Activated CD8-positive, alpha-beta T cell treated with anti-CD3 and anti-CD28 coated beads, Interleukin-2, amount 10 ng/mL, durations not matched to agents 7 days and 5 days (primary cell): Measurements from ENCODE around the gene ZNF740. TPM values are rescaled to one million over a fixed set of nuclear protein-coding genes. Genes with fewer than 3 reads are reported as not detected.
A peak's percentile ranks its signal among the peaks of the same experiment; 100 is the strongest.

Experiments
- ATAC-seq: fragments of 150-1000 bp; cut with Tn5 transposase; one replicate; pipeline ENCODE4 v1.10.0; 2021; ENCODE audit warnings: moderate library complexity
- CTCF ChIA-PET: fragments of 350-600 bp; sonication (Branson Sonifier 250); formaldehyde crosslinking; loops from one replicate; lab custom pipeline; 2021; ENCODE audit warnings: antibody characterized with exemption; lab: Charles Lee
- POLR2A ChIA-PET: fragments of 350-600 bp; sonication (Branson Sonifier 250); formaldehyde crosslinking; loops from one replicate; lab custom pipeline; 2021; ENCODE audit warnings: antibody characterized with exemption; lab: Charles Lee
- DNase-seq: peaks from one replicate; pipeline ENCODE4 v3.0.0-alpha.2; 2020
- H3K27ac Mint-ChIP-seq: one replicate; pipeline ENCODE4 v1.8.0; 2021; ENCODE audit warnings: mild to moderate bottlenecking, mixed read lengths
- H3K27me3 Mint-ChIP-seq: one replicate; pipeline ENCODE4 v1.8.0; 2021; ENCODE audit warnings: low read depth, mixed read lengths
- H3K36me3 Mint-ChIP-seq: one replicate; pipeline ENCODE4 v1.8.0; 2021; ENCODE audit warnings: low read depth, mixed read lengths
- H3K4me1 Mint-ChIP-seq: one replicate; pipeline ENCODE4 v1.8.0; 2021; ENCODE audit warnings: low read depth, mixed read lengths
- H3K4me3 Mint-ChIP-seq: one replicate; pipeline ENCODE4 v1.8.0; 2021; ENCODE audit warnings: mild to moderate bottlenecking, mixed read lengths
- H3K9me3 Mint-ChIP-seq: one replicate; pipeline ENCODE4 v1.8.0; 2022; ENCODE audit warnings: mixed read lengths; ENCODE audit not compliant: insufficient read depth
- total RNA-seq, 2 experiments: library from RNA; stranded (reverse); gene quantifications; one replicate each; pipeline ENCODE4 v1.2.3, GENCODE V29; 2021

ZNF740 gene, protein sequence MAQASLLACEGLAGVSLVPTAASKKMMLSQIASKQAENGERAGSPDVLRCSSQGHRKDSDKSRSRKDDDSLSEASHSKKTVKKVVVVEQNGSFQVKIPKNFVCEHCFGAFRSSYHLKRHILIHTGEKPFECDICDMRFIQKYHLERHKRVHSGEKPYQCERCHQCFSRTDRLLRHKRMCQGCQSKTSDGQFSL
- total RNA-seq = 10 to 100 TPM; 28.2 to 31.4 TPM

DNA sequence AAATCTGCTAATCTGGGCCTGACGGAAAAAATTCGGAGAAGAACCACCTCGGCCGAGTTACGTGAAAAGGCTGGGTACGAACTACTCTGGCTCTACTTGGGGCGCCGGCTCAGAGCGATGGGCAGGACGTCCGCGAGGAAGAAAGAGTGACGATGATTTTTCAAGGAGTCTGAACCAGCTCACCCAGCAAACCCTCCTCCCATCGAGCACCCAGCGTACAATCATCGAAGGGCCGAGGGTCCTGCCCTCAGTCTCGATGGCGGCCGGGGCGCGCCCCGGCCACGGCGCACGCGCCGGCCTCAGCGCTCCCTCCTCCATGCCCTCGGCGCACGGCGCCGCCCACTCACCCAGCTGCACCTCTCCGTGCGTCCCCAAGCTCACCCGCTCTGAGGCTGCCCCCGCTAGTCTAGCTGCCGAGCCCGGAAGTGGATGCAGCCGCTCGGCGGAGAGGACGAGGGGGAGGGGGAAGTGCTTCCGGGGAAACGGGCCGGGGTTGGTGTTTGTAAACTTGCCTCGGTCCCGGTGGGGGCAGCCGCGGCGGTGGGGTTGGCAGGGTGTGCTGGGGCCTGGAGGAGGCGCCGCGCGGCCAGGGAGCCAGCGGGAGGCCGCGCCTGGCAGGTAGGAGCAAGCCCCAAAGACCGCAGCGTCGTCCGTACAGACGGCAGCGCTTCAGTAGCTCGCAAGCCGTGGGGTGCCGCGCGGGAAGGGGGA is at the start of gene ZNF740, which contains the start of gene CSAD:
Gene ZNF740, plus strand, starts transcription at position 503 of the 711 bp plus-strand sequence. CDS start 1,262 bp downstream, outside the sequence.
Gene CSAD, minus strand, starts transcription at position 706 of the 711 bp plus-strand sequence. CDS start 7,455 bp downstream, outside the sequence.
- Mint-ChIP-seq H3K36me3 (peaks cover 32% of the 10 kb centered on the region), H3K4me1 (peaks cover 50% of the 10 kb centered on the region), H3K27me3 (no peaks in the 10 kb centered on the region), H3K9me3 (no peaks in the 10 kb centered on the region), H3K4me3 (peak within 1 kb of the TSS; percentile 86), H3K27ac (peak within 1 kb of the TSS; percentile 98)
- DNase-seq = peak; percentile 98
- ChIA-PET CTCF (interaction anchor here (0.7 to 4.8 kb wide), 17 partner anchors 11 to 164 kb away, joined by 3 to 38 read pairs (median 5); partner anchors contain the start of genes AAAS, ESPL1 and SOAT2), POLR2A (interaction anchor here (0.6 to 4.5 kb wide), 20 partner anchors 9 to 174 kb away, joined by 3 to 57 read pairs (median 4); partner anchors contain the start of genes AAAS, EIF4B, ESPL1 and MYG1)
- peak; percentile 97 for ATAC-seq

- CTCF ChIA-PET = interaction anchor here (1.8 to 2.2 kb wide), 2 partner anchors 28 to 66 kb away, joined by 4 to 8 read pairs; no protein-coding TSS in a partner anchor
- no peak for DNase-seq
- no peak overlapping the region for H3K27ac Mint-ChIP-seq
Measured at GRCh38 chr12:53131844-53132243, 48.7 kb upstream of the ZNF740 start.

GRCh38 chr12:53133722-53134121 is 46.8 kb upstream of the ZNF740 start:
- H3K27ac Mint-ChIP-seq = no peak overlapping the region
- H3K36me3 Mint-ChIP-seq = no peaks in the 10 kb centered on the region
- ChIA-PET CTCF (interaction anchor here (1.8 kb wide), 1 partner anchor 68 kb away, joined by 4 read pairs; no protein-coding TSS in a partner anchor), POLR2A (interaction anchor here (0.6 kb wide), 1 partner anchor 26 kb away, joined by 3 read pairs; no protein-coding TSS in a partner anchor)
- H3K4me1 Mint-ChIP-seq = no peaks in the 10 kb centered on the region
- no peak for DNase-seq
- no peak for ATAC-seq
- no peak overlapping the region for H3K4me3 Mint-ChIP-seq
- peaks cover 8% of the 10 kb centered on the region for H3K9me3 Mint-ChIP-seq
- H3K27me3 Mint-ChIP-seq = peaks cover 4% of the 10 kb centered on the region

More at GRCh38 chr12:53131844-53132243, 48.7 kb upstream of the ZNF740 start:
- H3K27me3 Mint-ChIP-seq = peaks cover 5% of the 10 kb centered on the region
- no peaks in the 10 kb centered on the region for H3K36me3 Mint-ChIP-seq
- no peak overlapping the region for H3K4me3 Mint-ChIP-seq
- no peak for ATAC-seq
- H3K4me1 Mint-ChIP-seq = peaks cover 3% of the 10 kb centered on the region
- H3K9me3 Mint-ChIP-seq = no peaks in the 10 kb centered on the region
- POLR2A ChIA-PET = no interaction called here

- peaks cover 5% of the 10 kb centered on the region for H3K9me3 Mint-ChIP-seq
Measured at GRCh38 chr12:53143355-53143754, 37.2 kb upstream of the ZNF740 start.

GRCh38 chr12:53145383-53146260 is 34.9 kb upstream of the ZNF740 start:
- ChIA-PET CTCF (interaction anchor here (1.4 to 3.0 kb wide), 2 partner anchors 14 to 80 kb away, joined by 4 to 10 read pairs; no protein-coding TSS in a partner anchor), POLR2A (no interaction called here)
- H3K36me3 Mint-ChIP-seq = no peaks in the 10 kb centered on the region
- DNase-seq (no peak), ATAC-seq (no peak)
- no peak overlapping the region for H3K4me3 Mint-ChIP-seq
- no peaks in the 10 kb centered on the region for H3K9me3 Mint-ChIP-seq
- peaks cover 7% of the 10 kb centered on the region for H3K27me3 Mint-ChIP-seq
- no peaks in the 10 kb centered on the region for H3K4me1 Mint-ChIP-seq
- no peak overlapping the region for H3K27ac Mint-ChIP-seq

More at GRCh38 chr12:53143355-53143754, 37.2 kb upstream of the ZNF740 start:
- Mint-ChIP-seq H3K4me3 (no peak overlapping the region), H3K4me1 (no peaks in the 10 kb centered on the region), H3K27ac (no peak overlapping the region), H3K27me3 (peaks cover 7% of the 10 kb centered on the region), H3K36me3 (no peaks in the 10 kb centered on the region)
- POLR2A ChIA-PET = no interaction called here
- no peak for ATAC-seq
- CTCF ChIA-PET = interaction anchor here (3.0 kb wide), 1 partner anchor 16 kb away, joined by 10 read pairs; no protein-coding TSS in a partner anchor
- no peak for DNase-seq

- peaks cover 7% of the 10 kb centered on the region for H3K27me3 Mint-ChIP-seq
- ATAC-seq = no peak
- H3K36me3 Mint-ChIP-seq = no peaks in the 10 kb centered on the region
- no peak overlapping the region for H3K27ac Mint-ChIP-seq
- POLR2A ChIA-PET = interaction anchor here (0.6 kb wide), 1 partner anchor 1034 kb away, joined by 3 read pairs; no protein-coding TSS in a partner anchor
- no peak overlapping the region for H3K4me3 Mint-ChIP-seq
- CTCF ChIA-PET = no interaction called here
- no peaks in the 10 kb centered on the region for H3K4me1 Mint-ChIP-seq
- DNase-seq = no peak
- H3K9me3 Mint-ChIP-seq = no peaks in the 10 kb centered on the region
Measured at GRCh38 chr12:53147181-53147580, 33.3 kb upstream of the ZNF740 start.

GRCh38 chr12:53147653-53148052 is 32.9 kb upstream of the ZNF740 start:
- DNase-seq (no peak), ATAC-seq (no peak)
- no peaks in the 10 kb centered on the region for H3K9me3 Mint-ChIP-seq
- no peak overlapping the region for H3K4me3 Mint-ChIP-seq
- peaks cover 7% of the 10 kb centered on the region for H3K27me3 Mint-ChIP-seq
- H3K4me1 Mint-ChIP-seq = no peaks in the 10 kb centered on the region
- no peaks in the 10 kb centered on the region for H3K36me3 Mint-ChIP-seq
- no peak overlapping the region for H3K27ac Mint-ChIP-seq
- POLR2A ChIA-PET = no interaction called here
- CTCF ChIA-PET = no interaction called here

DNA sequence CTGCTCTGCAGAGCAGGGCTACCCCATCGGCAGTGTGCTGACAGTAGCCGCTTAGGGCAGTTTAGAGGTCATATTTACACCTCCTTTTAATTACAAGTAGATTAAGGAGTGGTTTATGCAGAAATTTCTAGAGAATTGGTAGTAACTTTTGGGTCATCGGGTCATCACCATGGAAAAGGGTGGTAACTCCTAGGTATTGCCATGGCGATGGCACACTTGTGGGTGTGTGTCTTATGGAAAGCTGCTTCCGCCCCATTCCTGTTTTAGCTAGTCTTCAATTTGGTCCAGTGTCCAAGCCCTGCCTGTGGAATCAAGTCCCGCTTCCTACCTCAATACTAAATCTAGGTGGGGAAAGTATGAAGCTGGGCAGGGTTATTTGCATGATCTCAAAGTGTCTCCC is 29.5 kb upstream of the ZNF740 start:
- ChIA-PET CTCF (interaction anchor here (0.9 kb wide), 1 partner anchor 39 kb away, joined by 3 read pairs; no protein-coding TSS in a partner anchor), POLR2A (no interaction called here)
- Mint-ChIP-seq H3K27ac (no peak overlapping the region), H3K4me1 (no peaks in the 10 kb centered on the region), H3K4me3 (no peak overlapping the region), H3K36me3 (no peaks in the 10 kb centered on the region), H3K27me3 (peaks cover 11% of the 10 kb centered on the region), H3K9me3 (no peaks in the 10 kb centered on the region)
- no peak for DNase-seq
- ATAC-seq = no peak

DNA sequence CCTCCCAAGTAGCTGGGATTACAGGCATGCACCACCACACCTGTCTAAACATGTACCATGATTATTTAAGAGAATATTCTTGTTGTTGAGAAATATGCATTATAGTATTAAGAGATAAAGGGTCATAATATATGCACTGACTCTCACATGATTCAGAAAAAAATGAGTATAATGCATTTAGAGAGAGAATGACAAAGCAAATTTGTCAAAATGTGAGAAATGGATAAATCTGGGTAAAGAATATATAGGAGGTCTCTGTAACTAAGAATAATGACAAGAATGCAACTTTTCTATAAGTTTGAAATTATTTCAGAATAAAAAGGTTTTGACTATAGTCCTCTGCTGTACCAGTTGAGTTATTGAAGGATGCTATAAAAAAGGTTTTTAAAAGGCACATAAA is 28.1 kb upstream of the ZNF740 start:
- POLR2A ChIA-PET = no interaction called here
- CTCF ChIA-PET = interaction anchor here (0.7 to 1.2 kb wide), 4 partner anchors 8 to 66 kb away, joined by 3 to 4 read pairs (median 3); no protein-coding TSS in a partner anchor
- H3K4me1 Mint-ChIP-seq = peaks cover 6% of the 10 kb centered on the region
- no peak overlapping the region for H3K4me3 Mint-ChIP-seq
- H3K27ac Mint-ChIP-seq = no peak overlapping the region
- no peak for DNase-seq
- H3K27me3 Mint-ChIP-seq = peaks cover 8% of the 10 kb centered on the region
- no peaks in the 10 kb centered on the region for H3K9me3 Mint-ChIP-seq
- no peak for ATAC-seq
- no peaks in the 10 kb centered on the region for H3K36me3 Mint-ChIP-seq

GRCh38 chr12:53159195-53159839 is 21.2 kb upstream of the ZNF740 start:
- Mint-ChIP-seq H3K36me3 (peaks cover 2% of the 10 kb centered on the region), H3K4me3 (no peak overlapping the region), H3K4me1 (peaks cover 18% of the 10 kb centered on the region), H3K27me3 (no peaks in the 10 kb centered on the region), H3K27ac (peak overlapping the region; percentile 81), H3K9me3 (no peaks in the 10 kb centered on the region)
- ATAC-seq (peak; percentile 99), DNase-seq (peak; percentile 95)
- ChIA-PET POLR2A (interaction anchor here (0.6 to 1.9 kb wide), 6 partner anchors 21 to 162 kb away, joined by 3 to 8 read pairs (median 6); partner anchors contain the start of genes AAAS, CSAD, ESPL1 and MYG1), CTCF (interaction anchor here (0.5 to 6.0 kb wide), 51 partner anchors 9 to 274 kb away, joined by 3 to 58 read pairs (median 7); partner anchors contain the start of genes AAAS, CSAD, ESPL1 and ITGB7)
